Measurements from ENCODE around the gene C17orf114.

C17orf114 gene

GRCh38 chr17:4807605-4808377 lies 5.7 kb upstream of the C17orf114 start:
- H3K27ac ChIP-seq = peak overlapping the region; percentile 62; the same call in 1 of the 2 replicates
- TF ChIP-seq, protein P1, sequence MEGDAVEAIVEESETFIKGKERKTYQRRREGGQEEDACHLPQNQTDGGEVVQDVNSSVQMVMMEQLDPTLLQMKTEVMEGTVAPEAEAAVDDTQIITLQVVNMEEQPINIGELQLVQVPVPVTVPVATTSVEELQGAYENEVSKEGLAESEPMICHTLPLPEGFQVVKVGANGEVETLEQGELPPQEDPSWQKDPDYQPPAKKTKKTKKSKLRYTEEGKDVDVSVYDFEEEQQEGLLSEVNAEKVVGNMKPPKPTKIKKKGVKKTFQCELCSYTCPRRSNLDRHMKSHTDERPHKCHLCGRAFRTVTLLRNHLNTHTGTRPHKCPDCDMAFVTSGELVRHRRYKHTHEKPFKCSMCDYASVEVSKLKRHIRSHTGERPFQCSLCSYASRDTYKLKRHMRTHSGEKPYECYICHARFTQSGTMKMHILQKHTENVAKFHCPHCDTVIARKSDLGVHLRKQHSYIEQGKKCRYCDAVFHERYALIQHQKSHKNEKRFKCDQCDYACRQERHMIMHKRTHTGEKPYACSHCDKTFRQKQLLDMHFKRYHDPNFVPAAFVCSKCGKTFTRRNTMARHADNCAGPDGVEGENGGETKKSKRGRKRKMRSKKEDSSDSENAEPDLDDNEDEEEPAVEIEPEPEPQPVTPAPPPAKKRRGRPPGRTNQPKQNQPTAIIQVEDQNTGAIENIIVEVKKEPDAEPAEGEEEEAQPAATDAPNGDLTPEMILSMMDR (conservative IDR thresholded peaks at IDR 0.05) = no peak

GRCh38 chr17:4806777-4807604 lies 4.9 kb upstream of the C17orf114 start, which contains the start of gene PLD2:
Gene PLD2 (plus strand): TSS chr17:4807152. CDS start chr17:4807773, 621 bp downstream.
- TF ChIP-seq, protein P1 (conservative IDR thresholded peaks at IDR 0.05) = no peak
- H3K27ac ChIP-seq = peak within 1 kb of the TSS; percentile 62

GRCh38 chr17:4806456-4806776 lies 4.3 kb upstream of the C17orf114 start:
- TF ChIP-seq, protein P1 (conservative IDR thresholded peaks at IDR 0.05) = no peak
- peak overlapping the region; percentile 62 for H3K27ac ChIP-seq

GRCh38 chr17:4800462-4801196 lies 1.5 kb downstream of the C17orf114 start:
- TF ChIP-seq, protein P1 (conservative IDR thresholded peaks at IDR 0.05) = no peak
- no peak overlapping the region for H3K27ac ChIP-seq

DNA sequence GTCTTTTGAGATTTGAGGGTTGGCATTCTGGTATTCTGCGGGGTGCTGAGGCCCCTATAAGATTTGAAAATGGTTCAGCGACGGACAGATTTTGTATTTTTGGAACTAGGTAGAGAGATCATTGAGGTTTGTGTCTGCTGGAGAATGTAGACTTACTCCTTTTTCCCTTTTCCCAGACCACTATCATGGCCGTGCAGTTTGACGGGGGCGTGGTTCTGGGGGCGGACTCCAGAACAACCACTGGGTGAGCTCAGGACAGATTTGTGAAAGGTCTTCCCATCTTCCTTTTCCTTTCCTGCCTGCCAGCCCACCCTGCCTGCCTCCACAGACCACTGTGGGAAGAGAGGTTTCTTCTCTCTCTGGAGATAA lies 5.6 kb downstream of the C17orf114 start:
- TF ChIP-seq, protein P1 (conservative IDR thresholded peaks at IDR 0.05) = no peak
- peak overlapping the region; percentile 72 for H3K27ac ChIP-seq

DNA sequence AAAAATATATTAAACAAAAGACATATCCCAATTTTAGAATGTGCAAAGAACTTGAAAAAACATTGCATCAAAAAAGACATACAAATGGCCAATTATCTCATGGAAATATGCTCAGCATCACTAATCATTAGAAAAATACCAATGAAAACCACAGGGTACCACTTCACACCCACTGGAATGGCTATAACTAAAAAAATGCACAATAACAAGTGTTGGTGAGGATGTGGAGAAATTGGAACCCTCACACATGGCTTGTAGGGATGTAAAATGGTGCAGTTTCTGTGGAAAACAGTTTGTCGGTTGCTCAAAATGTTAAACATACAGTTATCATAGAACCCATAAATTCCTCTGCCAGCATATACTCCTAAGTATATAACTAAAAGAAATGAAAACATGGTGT lies 7.0 kb downstream of the C17orf114 start:
- H3K27ac ChIP-seq = peak overlapping the region; percentile 72
- TF ChIP-seq, protein P1 (conservative IDR thresholded peaks at IDR 0.05) = no peak

DNA sequence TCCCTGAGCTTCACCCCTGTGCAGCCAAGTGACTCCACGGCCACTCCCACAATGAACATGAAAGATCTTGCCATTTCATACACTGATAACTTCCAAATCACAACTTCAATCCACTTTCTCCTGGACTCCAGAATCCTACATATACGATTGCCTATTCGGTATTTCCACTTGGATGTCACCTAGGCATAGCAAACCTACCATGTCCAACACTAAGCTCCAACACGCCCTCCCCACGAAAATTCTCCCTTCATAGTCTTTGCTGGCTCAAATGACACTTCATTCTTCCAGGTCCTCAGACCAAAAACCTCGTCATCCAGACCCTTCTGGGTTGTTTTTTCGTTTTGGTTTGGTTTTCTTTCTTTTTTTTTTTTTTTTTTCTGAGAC lies 11.4 kb downstream of the C17orf114 start:
- peak overlapping the region; percentile 84; the same call in 1 of the 2 replicates for H3K27ac ChIP-seq
- TF ChIP-seq, protein P1 (conservative IDR thresholded peaks at IDR 0.05) = no peak
